ENCODE measurements around the gene TMEM175. TPM values are rescaled to one million over a fixed set of nuclear protein-coding genes. Genes with fewer than 3 reads are reported as not detected.
"Not testable (repeated sequence)": the region's sequence is repeated elsewhere in the genome, so short reads cannot be mapped to it uniquely, and the experiment has no call there.

Gene TMEM175
- total and polyA plus RNA-seq, 2 donors from 2014 or later, result 26.0 to 31.1 TPM

DNA sequence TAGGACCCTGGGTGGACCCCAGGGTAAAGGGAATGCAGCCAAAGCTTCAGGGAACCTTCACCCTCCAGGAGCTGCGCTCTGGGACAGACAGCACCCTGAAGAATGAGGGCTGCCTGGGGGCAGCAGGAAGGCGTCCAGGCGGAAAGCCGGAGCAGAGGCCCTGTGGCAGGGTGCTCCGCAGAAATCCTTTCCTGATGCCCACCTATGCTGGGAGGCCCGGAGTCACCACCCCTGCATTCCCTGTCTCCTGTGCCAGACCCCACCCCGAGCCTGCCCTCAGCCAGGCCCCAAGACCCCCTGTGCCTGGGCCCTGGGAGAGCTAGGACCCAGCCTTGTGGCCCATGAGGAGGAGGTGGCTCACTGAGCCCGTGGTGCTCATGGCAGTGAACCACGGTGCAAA is 42.4 kb downstream of the TMEM175 start:
- TF ChIP-seq, protein P1, sequence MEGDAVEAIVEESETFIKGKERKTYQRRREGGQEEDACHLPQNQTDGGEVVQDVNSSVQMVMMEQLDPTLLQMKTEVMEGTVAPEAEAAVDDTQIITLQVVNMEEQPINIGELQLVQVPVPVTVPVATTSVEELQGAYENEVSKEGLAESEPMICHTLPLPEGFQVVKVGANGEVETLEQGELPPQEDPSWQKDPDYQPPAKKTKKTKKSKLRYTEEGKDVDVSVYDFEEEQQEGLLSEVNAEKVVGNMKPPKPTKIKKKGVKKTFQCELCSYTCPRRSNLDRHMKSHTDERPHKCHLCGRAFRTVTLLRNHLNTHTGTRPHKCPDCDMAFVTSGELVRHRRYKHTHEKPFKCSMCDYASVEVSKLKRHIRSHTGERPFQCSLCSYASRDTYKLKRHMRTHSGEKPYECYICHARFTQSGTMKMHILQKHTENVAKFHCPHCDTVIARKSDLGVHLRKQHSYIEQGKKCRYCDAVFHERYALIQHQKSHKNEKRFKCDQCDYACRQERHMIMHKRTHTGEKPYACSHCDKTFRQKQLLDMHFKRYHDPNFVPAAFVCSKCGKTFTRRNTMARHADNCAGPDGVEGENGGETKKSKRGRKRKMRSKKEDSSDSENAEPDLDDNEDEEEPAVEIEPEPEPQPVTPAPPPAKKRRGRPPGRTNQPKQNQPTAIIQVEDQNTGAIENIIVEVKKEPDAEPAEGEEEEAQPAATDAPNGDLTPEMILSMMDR (IDR thresholded peaks at IDR 0.05; ENCODE audit: borderline replicate concordance, extremely low read depth, insufficient read depth), result no peak
- H3K27me3 ChIP-seq (ENCODE audit: control insufficient read depth, insufficient read depth, low read length), result no peaks in the 10 kb centered on the region
- no peaks in the 10 kb centered on the region for H3K36me3 ChIP-seq (ENCODE audit: control insufficient read depth in 2 of 3, insufficient read depth in 3 of 3, low read length in 3 of 3)
- no peak overlapping the region for H3K27ac ChIP-seq (ENCODE audit: low read depth in 2 of 2, low read length in 2 of 2)
- no peak for FAIRE-seq
- peaks cover 0 to 18% (median 5%) of the 10 kb centered on the region in 3 donors for H3K4me1 ChIP-seq (ENCODE audit: control insufficient read depth in 2 of 3, insufficient read depth in 2 of 3, low read depth in 1 of 3, low read length in 3 of 3)
- no peak overlapping the region for H3K9ac ChIP-seq (ENCODE audit: low read length in 3 of 3)
- no peak overlapping the region for H3K4me3 ChIP-seq (ENCODE audit: low read length in 3 of 3)
- DNase-seq, result no peak
- no peaks in the 10 kb centered on the region for H3K9me3 ChIP-seq (ENCODE audit: control insufficient read depth in 2 of 3, insufficient read depth in 1 of 3, low read length in 3 of 3)
- intact Hi-C loops (cut with DNase I), result no loop called here

DNA sequence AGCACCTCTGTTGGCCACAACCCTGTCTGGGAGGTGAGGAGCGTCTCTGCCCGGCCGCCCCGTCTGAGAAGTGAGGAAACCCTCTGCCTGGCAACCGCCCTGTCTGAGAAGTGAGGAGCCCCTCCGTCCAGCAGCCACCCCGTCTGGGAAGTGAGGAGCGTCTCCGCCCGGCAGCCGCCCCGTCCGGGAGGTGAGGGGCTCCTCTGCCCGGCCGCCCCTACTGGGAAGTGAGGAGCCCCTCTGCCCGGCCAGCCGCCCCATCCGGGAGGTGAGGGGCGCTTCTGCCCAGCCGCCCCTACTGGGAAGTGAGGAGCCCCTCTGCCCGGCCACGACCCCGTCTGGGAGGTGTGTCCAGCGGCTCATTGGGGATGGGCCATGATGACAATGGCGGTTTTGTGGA is 43.8 kb downstream of the TMEM175 start:
- H3K9me3 ChIP-seq (ENCODE audit: control insufficient read depth in 2 of 3, insufficient read depth in 1 of 3, low read length in 3 of 3); H3K27ac ChIP-seq (ENCODE audit: low read depth in 2 of 2, low read length in 2 of 2); H3K4me3 ChIP-seq (ENCODE audit: low read length in 3 of 3); FAIRE-seq; intact Hi-C loops (cut with DNase I); H3K9ac ChIP-seq (ENCODE audit: low read length in 3 of 3); DNase-seq; H3K36me3 ChIP-seq (ENCODE audit: control insufficient read depth in 2 of 3, insufficient read depth in 3 of 3, low read length in 3 of 3); H3K27me3 ChIP-seq (ENCODE audit: control insufficient read depth, insufficient read depth, low read length): not testable (repeated sequence)
- H3K4me1 ChIP-seq (ENCODE audit: control insufficient read depth in 2 of 3, insufficient read depth in 2 of 3, low read depth in 1 of 3, low read length in 3 of 3), result peaks cover 0 to 18% (median 5%) of the 10 kb centered on the region in 3 donors

DNA sequence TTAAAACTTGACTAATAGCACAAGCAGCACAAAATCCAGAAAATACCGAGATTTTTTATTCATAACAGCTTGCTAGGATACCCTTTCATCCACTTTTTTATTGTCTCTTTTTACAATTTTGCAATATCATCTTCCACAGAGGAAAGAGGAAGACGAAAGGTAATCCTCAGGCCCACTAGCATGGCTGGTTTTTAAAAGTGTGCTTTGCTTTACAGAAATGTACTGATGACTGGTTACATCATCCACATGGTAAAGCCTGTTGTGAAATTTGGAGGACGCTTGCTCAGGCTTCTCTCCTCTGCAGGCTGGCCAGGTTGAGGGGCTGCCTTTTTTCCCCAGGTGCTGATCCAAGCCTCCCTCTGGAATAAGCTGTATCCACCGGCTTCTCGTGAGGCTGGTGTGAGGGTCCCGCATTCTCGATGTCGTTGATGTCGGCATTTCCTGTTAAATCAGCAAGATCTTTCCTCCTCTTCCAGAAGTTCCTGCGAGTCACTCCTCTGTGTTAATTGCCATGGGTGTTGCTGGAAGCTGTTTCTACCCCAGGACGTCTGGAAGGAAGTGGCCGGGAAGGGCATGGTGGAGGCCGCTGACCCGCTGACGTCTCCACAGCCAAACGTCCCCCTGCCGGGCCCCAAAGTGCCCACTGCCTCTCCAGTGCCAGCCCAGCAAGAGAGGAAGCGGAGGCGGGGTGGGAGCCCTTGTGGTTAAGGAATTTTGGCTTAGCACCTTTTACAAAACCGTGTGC is 46.9 kb downstream of the TMEM175 start:
- no peak for DNase-seq
- intact Hi-C loops (cut with DNase I), result no loop called here

DNA sequence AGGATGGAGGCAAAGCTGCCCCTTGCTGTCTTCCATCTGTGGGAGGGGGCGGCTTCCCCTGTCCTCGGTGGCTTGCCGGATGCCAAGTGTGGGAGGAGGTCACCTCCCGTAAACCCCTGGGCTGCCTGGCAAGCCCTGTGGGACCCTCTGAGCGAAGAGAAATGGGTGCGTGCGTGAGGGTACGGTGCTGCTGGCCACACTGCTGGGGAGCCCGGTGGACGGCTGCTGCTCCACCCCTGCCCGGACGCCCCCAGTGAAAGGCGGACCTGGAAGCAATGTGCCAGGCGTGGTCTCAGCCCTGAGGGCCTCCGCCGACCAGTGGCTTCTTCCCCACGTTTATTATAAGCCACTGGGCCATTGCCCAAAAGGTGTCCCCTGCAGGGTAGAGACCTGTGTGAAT is 50.0 kb downstream of the TMEM175 start:
- H3K27ac ChIP-seq (ENCODE audit: low read depth in 2 of 2, low read length in 2 of 2), result no peak overlapping the region

More for the DNA sequence above, 46.9 kb downstream of the TMEM175 start:
- Histone ChIP-seq H3K4me1 (ENCODE audit: control insufficient read depth in 2 of 3, insufficient read depth in 2 of 3, low read depth in 1 of 3, low read length in 3 of 3) (no peaks in the 10 kb centered on the region), H3K9ac (ENCODE audit: low read length in 3 of 3) (no peak overlapping the region), H3K27me3 (ENCODE audit: control insufficient read depth, insufficient read depth, low read length) (no peaks in the 10 kb centered on the region), H3K27ac (ENCODE audit: low read depth in 2 of 2, low read length in 2 of 2) (no peak overlapping the region), H3K4me3 (ENCODE audit: low read length in 3 of 3) (no peak overlapping the region), H3K36me3 (ENCODE audit: control insufficient read depth in 2 of 3, insufficient read depth in 3 of 3, low read length in 3 of 3) (no peaks in the 10 kb centered on the region), H3K9me3 (ENCODE audit: control insufficient read depth in 2 of 3, insufficient read depth in 1 of 3, low read length in 3 of 3) (no peaks in the 10 kb centered on the region)
- no peak for FAIRE-seq
- TF ChIP-seq, protein P1 (IDR thresholded peaks at IDR 0.05; ENCODE audit: borderline replicate concordance, extremely low read depth, insufficient read depth), result no peak

More for the DNA sequence above, 50.0 kb downstream of the TMEM175 start:
- Histone ChIP-seq H3K36me3 (ENCODE audit: control insufficient read depth in 2 of 3, insufficient read depth in 3 of 3, low read length in 3 of 3) (no peaks in the 10 kb centered on the region), H3K4me1 (ENCODE audit: control insufficient read depth in 2 of 3, insufficient read depth in 2 of 3, low read depth in 1 of 3, low read length in 3 of 3) (peaks cover 0 to 11% (median 6%) of the 10 kb centered on the region in 3 donors), H3K9me3 (ENCODE audit: control insufficient read depth in 2 of 3, insufficient read depth in 1 of 3, low read length in 3 of 3) (no peaks in the 10 kb centered on the region), H3K27me3 (ENCODE audit: control insufficient read depth, insufficient read depth, low read length) (no peaks in the 10 kb centered on the region), H3K9ac (ENCODE audit: low read length in 3 of 3) (no peak overlapping the region), H3K4me3 (ENCODE audit: low read length in 3 of 3) (no peak overlapping the region)
- DNase-seq, result no peak
- FAIRE-seq, result no peak
- TF ChIP-seq, protein P1 (IDR thresholded peaks at IDR 0.05; ENCODE audit: borderline replicate concordance, extremely low read depth, insufficient read depth), result no peak
- intact Hi-C loops (cut with DNase I), result no loop called here

All from kidney (tissue), 14 donors.